RKO (cell line): ENCODE measurements around the gene TPGS1.

ENCODE experiments used
- DNase-seq: peaks from one replicate; pipeline ENCODE4 v3.0.0-alpha.2; 2016; ENCODE audit warnings: low spot score

TPGS1 gene

GRCh38 chr19:540867-541637 lies 33.8 kb downstream of the TPGS1 start:
- DNase-seq = no peak

GRCh38 chr19:541699-542098 lies 34.4 kb downstream of the TPGS1 start:
- DNase-seq = no peak

- DNase-seq = no peak
Measured at GRCh38 chr19:542173-542866, 35.0 kb downstream of the TPGS1 start.

GRCh38 chr19:543910-544608 lies 36.8 kb downstream of the TPGS1 start, which contains the start of gene GZMM:
Gene GZMM (plus strand): TSS chr19:544053. CDS start chr19:544072, 19 bp downstream.
- no peak for DNase-seq

- no peak for DNase-seq
Measured at GRCh38 chr19:547117-547516, 39.8 kb downstream of the TPGS1 start.

- no peak for DNase-seq
Measured at GRCh38 chr19:547836-548720, 40.8 kb downstream of the TPGS1 start.

- DNase-seq = no peak
Measured at GRCh38 chr19:548886-549830, 41.9 kb downstream of the TPGS1 start.

GRCh38 chr19:554817-555216 lies 47.5 kb downstream of the TPGS1 start:
- DNase-seq = no peak

GRCh38 chr19:555474-555808 lies 48.1 kb downstream of the TPGS1 start:
- DNase-seq = no peak

GRCh38 chr19:556611-557382 lies 49.5 kb downstream of the TPGS1 start:
- no peak for DNase-seq

GRCh38 chr19:558770-559439 lies 51.6 kb downstream of the TPGS1 start:
- DNase-seq = no peak

- DNase-seq = no peak
Measured at GRCh38 chr19:560121-560520, 52.8 kb downstream of the TPGS1 start.

- DNase-seq = no peak
Measured at GRCh38 chr19:566403-566802, 59.1 kb downstream of the TPGS1 start.

GRCh38 chr19:566844-567243 lies 59.5 kb downstream of the TPGS1 start:
- no peak for DNase-seq

- DNase-seq = no peak
Measured at GRCh38 chr19:567296-567900, 60.1 kb downstream of the TPGS1 start.
